NCI-H1417 (cell line): ENCODE results near the gene PHF11.
"Not testable (repeated sequence)": the region's sequence is repeated elsewhere in the genome, so short reads cannot be mapped to it uniquely, and the experiment has no call there.

Experiments used
- DNase-seq, 3 experiments: peaks; one replicate each; lab custom pipeline; 2025; lab: John Stamatoyannopoulos, UW

PHF11 gene

DNA sequence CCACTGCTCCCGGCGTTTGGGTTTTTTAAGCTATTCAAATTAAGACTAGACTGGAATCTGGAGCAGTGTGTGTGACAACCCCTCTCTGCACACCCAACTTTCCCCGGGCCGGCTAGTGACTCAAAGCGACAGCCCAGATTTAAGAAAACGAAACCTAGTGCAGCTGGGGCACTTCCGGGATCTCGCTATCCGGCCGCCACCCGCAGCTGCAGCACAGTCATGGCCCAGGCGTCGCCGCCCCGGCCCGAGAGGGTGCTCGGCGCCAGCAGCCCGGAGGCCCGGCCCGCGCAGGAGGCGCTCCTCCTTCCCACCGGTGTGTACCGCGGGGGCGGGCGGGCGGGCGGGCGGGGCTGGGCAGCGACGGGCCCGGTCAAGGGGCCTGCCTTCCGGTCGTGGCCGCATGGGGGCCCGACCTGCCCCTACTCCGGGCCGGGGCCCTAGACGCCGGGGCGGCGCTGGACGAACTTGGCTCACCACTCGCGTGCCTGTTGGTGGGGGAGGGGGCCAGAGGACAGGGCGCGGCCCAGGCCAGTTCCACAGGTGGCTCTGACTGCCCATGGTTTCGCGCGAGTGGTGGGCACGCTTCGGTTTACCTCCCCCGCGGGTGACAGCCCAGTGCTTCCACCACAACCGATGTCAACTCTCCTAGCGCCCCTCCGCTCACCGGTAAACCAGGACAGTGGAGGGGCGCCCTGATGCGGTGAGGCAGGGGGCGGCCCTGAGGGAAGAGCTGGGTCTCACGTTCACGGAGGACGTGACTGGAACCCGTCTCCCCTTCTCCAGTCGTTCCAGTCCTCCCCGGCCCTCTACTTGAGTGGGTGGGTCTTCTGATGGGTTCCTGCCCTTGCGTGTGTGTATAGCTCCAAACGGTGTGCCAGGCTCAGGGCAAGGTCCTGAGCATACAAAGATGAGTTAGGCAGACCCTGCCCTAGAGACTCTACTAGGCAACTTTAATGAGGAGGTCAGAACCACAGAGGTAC lies at the start of gene PHF11:
Gene PHF11, plus strand, starts transcription at position 171 of the 980 bp plus-strand sequence. Its CDS starts 49 bp downstream, at position 220.
- peak in 1 of 3 experiments; percentile 19 for DNase-seq

DNA sequence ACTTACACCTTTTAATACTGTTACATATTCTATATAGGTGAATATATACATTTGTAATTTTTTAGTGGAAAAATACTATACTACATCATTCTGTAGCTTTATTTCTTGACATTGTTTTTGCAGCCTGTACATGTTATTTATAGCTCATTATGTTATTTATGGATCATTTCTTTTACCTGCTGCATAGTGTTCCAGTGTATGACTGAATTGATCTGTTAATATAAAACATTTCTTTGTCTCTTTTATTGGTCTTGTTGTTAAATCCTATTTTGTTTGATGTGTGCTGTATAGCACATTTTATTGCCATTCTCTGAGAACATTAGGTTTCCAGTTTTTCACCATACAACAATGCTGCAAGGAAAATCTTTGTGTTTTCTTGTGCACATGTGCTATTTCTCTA lies 49.3 kb upstream of the PHF11 start:
- DNase-seq, result no peak

DNA sequence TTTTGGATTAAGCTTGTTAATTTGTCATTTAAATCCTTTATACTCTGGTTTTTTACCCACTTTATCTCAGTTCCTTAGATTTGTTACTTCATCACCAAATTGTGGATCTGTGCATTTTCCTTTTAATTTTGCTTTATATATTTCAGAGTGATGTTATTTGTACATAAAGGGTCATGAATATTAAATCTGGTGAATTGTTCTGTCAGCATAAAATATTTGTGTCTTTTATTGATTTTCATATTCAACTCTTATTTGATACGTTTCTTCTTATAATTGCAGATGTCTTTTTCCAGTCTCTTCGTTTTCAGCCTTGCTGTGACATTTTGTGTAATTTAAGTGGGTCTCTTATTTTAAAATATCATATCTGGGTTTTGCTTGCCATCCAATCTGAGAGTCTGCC lies 47.0 kb upstream of the PHF11 start:
- no peak for DNase-seq

DNA sequence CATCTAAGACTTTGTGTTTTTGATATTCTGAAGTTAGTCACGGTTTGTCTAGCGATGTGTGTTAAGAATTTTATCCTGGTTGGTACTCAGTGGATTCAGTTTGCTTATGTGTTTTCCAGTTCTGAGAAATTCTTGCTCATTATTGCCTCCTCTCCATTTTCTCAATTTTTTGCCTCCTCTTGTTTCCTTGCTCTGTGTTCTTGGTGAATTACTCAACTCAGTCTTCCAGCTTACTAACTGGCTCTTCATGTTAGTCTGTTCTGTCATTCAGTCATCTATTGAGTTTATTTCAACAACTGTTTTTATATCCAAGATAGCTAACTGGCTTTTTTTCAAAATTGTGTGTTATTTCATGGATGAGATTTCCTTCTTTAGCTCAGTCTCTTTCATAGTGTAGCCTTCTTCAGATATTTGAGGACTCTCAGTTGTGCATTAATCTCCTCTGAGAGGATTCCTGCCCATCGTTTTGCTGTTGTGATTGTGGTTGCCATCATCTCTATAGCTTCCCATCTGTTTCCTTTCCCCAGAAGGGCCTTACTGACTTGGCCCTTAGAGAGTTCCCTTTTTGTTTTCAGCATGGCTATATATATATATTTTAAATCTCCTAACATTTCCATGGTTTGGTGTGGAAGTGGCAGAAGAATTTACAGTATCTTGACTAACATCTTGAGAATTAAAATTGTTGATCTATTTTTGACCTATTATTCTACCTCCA lies 45.5 kb upstream of the PHF11 start:
- no peak for DNase-seq

DNA sequence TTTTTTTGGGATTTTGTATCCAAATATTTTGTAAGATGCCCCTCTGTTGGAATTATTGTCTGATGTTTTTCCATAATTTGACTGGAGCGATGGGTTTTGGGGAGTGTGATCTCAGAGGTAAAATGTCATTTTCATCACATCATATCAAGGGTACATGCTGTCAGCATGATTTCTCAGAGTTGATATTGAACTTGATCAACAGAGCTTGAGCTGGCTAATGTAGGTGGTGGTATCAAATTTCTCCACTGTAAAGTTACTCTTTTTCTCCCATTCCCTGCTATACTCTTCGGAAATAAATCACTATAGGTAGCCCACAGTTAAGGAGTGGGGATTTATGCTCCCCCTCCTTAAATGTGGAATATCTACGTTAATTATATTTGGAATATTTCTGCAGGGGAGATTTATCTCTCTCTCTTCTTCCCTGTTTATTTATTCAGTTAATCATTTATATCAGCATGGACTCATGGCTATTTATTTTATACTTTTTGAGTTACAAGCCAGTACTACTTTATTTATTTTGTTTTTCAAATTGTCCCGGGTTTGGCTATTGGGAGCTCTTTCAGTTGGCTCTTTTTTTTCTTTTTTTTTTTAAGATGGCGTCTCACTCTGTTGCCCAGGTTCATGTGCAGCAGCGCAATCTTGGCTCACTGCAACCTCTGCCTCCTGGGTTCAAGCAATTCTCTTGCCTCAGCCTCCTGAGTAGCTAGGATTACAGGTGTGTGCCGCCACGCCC lies 42.9 kb upstream of the PHF11 start:
- no peak for DNase-seq

DNA sequence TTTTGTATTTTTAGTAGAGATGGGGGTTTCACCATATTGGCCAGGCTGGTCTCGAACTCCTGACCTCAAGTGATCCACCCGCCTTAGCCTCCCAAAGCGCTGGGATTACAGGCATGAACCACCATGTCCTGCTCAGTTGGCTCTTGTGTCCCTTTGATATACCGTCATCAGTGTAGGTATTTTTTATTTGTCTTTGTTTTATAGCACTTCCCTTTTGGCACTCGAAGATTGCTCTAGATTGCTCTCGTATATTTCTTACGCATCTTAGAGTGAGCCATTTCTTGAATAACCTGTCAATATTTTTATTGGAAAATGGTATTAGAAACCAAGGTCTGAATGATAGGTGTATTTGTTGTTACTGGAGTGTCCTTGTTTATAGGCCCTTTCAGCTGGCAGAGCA lies 42.3 kb upstream of the PHF11 start:
- no peak for DNase-seq

DNA sequence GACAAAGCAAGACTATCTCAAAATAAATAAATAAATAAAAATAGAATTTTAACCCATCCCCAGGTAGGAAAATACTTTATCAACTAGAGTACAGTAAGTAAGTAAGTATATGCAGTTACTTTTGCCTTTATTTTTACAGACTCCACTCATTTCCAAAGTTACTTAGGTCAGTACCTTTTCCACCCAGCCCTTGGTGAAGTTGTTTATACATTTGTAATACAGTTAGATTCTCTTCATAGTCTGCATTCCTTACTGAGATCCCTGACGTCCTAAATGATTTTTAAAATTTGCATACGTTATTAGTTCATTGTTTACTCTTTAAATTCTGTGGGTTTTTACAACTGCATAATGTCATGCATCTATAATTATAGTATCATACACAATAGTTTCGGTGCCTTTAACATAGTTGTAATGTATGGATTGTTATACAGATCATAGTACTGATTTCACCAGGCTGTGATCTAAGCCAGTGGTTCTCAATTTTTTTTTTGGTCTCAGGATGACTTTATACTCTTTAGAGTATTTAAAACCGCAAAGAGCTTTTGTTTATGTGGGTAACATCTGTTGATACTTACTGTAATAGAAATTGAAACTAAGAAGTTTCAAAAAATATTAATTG lies 41.3 kb upstream of the PHF11 start:
- DNase-seq, result no peak

DNA sequence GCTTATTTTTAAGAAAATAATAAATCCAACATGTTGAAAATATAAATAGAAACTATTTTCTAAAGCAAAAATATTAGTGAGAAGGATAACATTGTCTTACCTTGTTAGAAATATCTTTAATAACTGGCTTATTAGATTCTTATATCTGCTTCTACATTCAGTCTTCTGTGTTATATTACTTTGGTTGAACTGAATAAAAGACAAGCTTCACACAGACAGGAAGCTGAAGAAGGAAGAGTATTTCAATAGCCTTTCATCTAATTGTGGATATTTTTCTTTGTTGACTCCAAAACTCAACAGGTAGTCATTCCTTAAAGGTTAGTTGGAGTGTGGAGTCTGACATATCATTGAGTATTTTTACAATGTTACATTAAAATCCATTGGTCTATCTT lies 40.8 kb upstream of the PHF11 start:
- DNase-seq, result no peak

DNA sequence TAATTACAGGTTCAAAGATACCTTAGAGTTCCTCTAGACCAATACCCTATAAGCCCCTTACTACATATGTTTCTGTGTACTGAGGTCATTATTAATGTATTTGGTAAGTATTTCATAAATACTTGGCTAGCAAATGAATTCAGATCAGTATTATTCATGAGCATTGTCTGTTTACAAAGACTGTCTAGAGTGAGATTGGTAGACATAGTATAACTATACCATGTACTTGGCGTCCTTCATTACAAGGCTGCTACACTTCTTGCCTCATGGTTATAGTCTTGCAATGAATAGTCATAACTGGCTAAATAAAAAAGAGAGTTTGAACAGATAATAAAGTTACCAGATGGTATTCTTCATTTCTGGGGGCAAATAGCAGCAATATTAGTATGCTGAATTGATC lies 39.6 kb upstream of the PHF11 start:
- DNase-seq, result no peak

DNA sequence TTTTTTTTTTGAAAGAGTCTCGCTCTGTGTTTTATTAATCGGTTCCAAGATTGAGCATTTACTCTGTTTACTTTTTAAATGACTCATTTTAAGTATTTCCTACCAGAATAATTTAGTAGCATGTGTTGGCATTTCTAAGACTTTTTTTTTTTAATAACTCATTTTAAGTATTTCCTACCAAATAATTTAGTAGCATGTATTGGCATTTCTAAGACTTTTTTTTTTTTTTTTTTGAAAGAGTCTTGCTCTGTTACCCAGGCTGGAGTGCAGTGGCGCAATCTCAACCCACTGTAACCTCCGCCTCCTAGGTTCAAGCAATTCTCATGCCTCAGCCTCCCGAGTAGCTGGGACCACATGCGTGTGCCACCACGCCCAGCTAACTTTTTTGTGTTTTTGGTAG lies 38.5 kb upstream of the PHF11 start:
- DNase-seq, result no peak

DNA sequence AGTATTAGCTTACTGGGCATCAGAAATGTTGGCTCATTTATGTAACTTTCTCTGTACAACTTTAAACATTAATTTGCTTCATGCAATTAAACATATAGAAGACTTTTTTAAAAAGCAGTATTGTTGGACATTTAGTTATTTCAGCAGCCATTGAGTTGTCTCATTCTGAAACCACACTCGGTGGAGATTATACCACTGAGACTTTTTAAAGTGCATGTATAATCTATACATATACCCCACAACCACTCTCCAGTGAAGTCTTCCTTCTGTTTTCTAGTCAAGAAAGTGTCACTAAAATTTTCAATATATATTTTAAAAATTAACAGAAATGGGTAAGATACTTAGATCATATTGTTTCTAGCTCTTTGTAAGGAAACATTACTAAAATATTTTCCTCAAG lies 36.2 kb upstream of the PHF11 start:
- no peak for DNase-seq

DNA sequence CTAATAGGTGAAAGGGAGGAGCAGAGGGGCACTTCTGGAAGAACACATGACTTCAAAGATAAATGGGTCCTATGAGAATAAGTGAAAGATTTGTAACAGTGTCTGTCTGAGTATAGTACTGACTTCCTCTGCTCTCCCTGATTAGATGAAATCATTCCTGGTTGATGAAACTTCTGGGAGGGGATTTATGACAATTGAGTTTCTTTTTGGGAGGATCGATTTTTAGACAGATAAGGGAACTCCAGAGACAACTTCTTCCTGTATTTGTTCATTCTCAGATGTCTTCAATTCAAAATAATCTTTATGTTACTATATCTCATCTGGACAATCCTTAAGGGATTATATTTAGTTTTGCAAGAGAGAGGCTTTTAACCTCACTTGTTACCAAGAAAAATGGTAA lies 31.7 kb upstream of the PHF11 start:
- DNase-seq, result no peak

DNA sequence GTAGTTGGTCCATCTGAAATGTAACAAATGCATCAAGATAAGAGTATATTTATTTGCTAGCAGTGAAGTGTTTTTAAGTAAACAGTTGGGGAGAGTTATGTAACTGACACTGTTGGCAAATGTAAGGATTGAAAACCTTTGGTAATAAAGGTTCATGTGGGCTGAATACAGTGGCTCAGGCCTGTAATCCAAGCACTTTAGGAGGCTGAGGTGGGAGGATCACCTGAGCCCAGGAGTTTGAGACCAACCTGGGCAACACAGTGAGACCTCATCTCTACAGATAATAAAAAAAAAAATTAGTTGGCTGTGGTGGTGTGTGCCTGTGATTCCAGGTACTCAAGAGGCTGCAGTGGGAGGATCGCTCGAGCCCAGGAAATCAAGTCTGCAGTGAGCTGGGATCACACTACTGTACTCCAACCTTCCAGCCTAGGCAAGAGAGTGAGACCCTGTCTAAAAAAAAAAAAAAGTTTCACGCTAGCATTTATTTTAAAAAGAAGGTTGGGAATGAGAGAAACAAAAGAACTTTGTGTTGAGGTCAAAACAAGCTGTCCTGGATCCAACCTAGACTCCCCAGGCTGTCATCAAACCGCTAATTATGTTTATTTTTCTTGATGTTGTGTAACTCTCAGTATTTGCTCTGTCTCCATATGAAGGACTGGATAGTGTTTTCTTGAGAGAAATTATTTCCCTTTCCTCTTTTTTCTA lies 31.0 kb upstream of the PHF11 start:
- no peak for DNase-seq

DNA sequence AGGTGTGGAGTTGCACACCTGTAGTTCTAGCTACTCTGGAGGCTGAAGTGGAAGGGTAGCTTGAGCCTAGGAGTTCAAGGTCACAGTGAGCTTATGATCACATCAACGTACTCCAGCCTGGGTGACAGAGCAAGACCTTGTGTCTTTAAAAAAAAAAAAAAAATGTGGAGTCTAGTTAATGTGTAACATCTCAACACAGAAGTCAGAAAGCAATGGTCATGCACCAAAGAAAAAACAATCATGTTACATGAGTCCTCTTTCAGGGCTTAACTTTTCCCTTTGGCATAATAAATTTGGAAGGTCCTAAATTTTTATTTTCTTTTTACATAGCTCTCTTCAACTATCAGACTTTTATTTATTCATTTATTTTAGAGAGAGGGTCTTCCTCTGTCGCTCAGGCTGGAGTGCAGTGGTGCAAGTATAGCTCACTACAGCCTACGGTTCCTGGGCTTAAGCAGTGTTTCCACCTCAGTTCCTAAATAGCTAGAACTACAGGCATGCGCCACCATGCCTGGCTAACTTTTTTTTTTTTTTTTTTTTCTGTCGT lies 29.4 kb upstream of the PHF11 start:
- no peak for DNase-seq

DNA sequence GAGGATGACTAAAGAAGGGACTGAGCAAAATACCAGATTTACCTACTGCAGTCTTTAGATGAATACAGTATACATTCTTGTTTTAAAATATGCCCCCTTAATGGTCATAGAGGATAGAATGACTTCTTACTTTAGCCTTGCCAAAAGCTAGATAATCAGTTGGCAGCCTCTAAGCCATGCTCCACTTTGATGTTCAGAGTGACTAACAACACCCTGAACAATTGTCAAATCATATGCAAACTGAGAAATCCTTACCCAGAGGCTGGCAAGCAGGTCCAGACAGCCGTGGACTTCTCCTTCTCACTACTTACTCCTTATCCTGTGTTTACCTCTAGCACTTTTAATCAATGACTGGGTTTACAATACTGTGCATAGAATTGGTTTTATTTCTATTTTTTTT lies 23.6 kb upstream of the PHF11 start:
- no peak for DNase-seq

DNA sequence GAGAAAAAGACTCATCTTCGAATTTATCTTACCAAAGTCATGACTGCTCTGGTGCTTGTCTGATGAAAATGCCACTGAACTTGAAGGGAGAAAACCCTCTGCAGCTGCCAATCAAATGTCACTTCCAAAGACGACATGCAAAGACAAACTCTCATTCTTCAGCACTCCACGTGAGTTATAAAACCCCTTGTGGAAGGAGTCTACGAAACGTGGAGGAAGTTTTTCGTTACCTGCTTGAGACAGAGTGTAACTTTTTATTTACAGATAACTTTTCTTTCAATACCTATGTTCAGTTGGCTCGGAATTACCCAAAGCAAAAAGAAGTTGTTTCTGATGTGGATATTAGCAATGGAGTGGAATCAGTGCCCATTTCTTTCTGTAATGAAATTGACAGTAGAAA lies 19.2 kb upstream of the PHF11 start:
- DNase-seq, result no peak

DNA sequence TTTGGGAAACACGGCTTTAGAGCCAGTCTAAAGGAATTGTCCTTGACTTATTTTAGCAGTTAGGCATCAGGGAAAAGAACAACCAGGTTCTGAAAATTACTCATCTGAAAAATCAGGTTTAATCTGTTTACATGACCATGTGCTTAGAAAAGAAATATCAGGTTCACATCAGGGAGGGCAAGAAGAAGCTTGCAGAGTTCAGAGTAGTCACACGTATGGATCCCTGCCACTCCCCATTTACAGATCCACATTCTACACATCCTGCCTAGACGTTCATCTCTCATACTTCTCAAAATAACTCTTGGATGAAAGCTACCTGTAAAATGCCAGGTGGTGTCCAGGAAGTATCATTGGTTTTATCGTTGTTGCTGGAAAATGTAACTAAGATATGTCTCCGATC lies 14.0 kb upstream of the PHF11 start:
- DNase-seq, result no peak

DNA sequence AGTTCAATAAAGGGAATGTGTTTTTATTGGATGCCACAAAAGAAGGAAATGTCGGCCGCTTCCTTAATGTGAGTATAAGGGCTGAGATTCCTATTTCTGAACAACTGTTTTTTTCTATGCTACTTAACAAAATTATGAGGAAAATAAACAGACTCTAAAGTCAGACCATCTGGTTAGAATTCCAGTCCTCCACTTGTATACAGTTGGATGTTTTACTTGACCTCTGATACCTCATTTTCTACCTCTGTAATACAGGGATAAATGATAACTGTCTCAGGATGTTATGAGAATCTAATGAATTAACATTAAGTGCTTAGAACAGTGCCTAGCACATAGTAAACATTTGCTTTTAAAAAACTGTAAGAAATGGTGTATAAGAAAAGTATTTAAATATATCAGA lies 7.2 kb upstream of the PHF11 start:
- DNase-seq, result no peak

DNA sequence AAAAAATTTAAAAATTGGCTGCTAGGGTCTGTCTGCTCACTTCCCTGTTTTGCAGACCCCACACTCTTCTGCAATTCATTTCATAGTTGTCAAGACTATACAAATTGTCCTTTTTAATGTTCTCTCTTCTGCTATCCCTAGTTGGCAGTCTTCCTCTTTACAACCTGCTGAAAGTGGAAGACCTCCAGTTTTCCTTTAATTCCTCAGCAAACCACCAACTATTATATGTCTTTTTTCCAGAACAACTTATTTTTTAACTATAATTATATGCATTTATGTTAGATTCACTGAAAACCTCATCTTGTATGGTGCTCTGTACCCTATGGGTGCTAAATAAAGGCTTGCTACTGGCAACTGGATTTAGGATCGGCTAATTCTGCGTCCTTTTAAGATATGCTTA lies 1.1 kb upstream of the PHF11 start:
- DNase-seq, result no peak

DNA sequence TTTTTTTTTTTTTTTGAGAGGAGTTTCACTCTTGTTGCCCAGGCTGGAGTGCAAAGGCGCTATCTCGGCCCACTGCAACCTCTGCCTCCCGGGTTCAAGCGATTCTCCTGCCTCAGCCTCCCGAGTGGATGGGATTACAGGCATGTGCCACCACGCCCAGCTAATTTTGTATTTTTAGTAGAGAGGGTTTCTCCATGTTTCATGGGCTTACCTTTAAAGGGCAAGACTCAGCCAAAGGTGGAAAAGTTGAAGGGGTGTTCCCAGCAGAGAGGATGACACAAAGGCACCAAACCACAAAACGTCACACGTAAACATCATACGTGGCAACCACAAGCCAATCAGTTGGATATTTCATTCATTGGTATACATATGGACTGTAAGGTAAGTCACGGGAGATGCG lies 1.1 kb downstream of the PHF11 start:
- not testable (repeated sequence) for DNase-seq

DNA sequence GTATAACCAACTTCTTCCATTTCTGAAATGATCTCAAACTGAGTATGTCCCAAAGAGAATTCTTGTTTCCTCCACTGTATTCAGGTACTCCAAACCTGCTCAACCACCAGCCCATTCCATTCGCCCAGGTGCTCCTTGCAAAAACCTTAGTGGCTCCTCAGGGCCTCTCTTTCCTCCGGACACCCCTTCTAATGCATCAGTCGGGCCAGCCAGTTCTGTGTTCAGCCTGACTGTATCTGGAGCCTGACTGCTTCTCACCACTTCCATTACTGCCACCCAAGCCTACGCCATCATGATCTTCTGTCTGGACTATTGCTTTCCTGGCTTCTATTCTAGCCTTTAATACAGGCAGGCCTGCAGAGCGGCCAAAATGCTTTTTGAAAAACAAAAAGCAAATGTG lies 1.5 kb downstream of the PHF11 start:
- DNase-seq, result no peak
